ENCODE data around the gene DLGAP4. TPM values are rescaled to one million over a fixed set of nuclear protein-coding genes. Genes with fewer than 3 reads are reported as not detected.

The DLGAP4 gene
- polyA plus RNA-seq, 2 of the 4 experiments (the other 2 are of a cell fraction), result 11.9 to 36.7 TPM

DNA sequence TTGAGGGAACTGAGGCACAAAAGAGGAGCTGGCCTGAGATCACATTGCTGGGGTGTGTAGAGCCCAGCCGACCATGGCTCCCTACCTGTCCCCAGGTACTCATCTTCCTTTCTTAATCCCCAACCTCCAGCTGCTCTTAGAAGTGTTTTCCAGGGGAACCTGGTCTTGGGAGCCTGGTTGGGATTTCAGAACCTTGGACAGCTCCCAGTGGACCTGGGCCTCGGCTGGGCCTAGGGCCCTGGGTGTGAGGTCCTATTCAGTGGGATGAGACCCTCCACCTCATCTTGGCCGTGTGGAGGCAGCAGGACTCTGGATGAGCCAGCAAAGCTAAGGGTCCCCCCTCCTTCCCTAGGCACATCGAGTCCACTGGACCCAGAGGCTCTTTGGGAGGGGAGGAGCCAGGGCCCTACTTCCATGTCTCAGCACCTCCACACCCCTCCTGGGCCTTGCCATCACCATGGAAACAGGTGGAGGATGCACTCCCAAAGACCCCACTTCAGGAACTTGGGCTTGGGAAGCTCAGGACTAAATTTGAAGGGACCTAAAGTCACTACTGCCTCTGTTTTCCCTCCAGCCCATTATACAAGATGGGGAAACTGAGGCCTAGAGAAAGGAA lies 38.5 kb downstream of the DLGAP4 start:
- ChIA-PET POLR2A (no interaction called here), CTCF (interaction anchor here (0.8 to 1.6 kb wide), 3 partner anchors 12 to 1497 kb away, joined by 3 to 6 read pairs (median 4); no protein-coding TSS in a partner anchor)
- peak; percentile 35 to 42 for DNase-seq (ENCODE audit: low read depth in 1 of 2, low spot score in 1 of 2)
- peak; percentile 61 to 71; a peak in 5 of 6 replicates for ATAC-seq
- peak; percentile 85 for TF ChIP-seq EHMT2 (IDR thresholded peaks at IDR 0.05; ENCODE audit: low read depth)
- TF ChIP-seq, protein P1, sequence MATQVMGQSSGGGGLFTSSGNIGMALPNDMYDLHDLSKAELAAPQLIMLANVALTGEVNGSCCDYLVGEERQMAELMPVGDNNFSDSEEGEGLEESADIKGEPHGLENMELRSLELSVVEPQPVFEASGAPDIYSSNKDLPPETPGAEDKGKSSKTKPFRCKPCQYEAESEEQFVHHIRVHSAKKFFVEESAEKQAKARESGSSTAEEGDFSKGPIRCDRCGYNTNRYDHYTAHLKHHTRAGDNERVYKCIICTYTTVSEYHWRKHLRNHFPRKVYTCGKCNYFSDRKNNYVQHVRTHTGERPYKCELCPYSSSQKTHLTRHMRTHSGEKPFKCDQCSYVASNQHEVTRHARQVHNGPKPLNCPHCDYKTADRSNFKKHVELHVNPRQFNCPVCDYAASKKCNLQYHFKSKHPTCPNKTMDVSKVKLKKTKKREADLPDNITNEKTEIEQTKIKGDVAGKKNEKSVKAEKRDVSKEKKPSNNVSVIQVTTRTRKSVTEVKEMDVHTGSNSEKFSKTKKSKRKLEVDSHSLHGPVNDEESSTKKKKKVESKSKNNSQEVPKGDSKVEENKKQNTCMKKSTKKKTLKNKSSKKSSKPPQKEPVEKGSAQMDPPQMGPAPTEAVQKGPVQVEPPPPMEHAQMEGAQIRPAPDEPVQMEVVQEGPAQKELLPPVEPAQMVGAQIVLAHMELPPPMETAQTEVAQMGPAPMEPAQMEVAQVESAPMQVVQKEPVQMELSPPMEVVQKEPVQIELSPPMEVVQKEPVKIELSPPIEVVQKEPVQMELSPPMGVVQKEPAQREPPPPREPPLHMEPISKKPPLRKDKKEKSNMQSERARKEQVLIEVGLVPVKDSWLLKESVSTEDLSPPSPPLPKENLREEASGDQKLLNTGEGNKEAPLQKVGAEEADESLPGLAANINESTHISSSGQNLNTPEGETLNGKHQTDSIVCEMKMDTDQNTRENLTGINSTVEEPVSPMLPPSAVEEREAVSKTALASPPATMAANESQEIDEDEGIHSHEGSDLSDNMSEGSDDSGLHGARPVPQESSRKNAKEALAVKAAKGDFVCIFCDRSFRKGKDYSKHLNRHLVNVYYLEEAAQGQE (IDR thresholded peaks at IDR 0.05), result peak; percentile 96
- TF ChIP-seq HOXA7 (CRISPR knock-in tag; IDR thresholded peaks at IDR 0.05), result no peak
- H3K4me1 ChIP-seq, result no peaks in the 10 kb centered on the region
- H3K4me2 ChIP-seq, result no peak overlapping the region
- WGBS (ENCODE audit: missing lambda C conversion rate), result 0% methylated on average over 2 of the region's 4 CpGs
- no peak overlapping the region for H3K27ac ChIP-seq
- no peaks in the 10 kb centered on the region for H3K9me3 ChIP-seq
- no peak overlapping the region for H3K4me3 ChIP-seq
- no peak for FAIRE-seq

DNA sequence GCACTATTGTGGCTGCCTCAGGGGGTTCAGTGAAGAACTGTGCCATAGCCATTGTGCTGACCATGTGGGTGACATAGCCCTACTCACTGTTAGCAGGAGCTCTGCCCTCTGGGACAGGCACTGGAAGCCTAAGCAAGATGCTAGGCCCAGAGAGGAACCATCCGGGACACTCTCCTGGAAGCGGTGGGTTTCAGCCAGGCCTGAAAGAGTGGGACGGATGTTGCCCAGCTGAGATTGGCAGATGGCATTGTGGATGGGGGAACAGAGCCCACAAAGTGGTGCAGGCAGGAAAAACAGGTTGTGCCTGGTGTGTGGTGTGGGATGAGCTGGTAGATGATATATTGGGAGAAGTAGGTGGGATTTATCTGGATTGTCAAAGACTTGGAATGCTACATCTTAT lies 40.1 kb downstream of the DLGAP4 start:
- Histone ChIP-seq H3K4me3 (no peak overlapping the region), H3K4me1 (no peaks in the 10 kb centered on the region), H3K9me3 (no peaks in the 10 kb centered on the region), H3K4me2 (no peak overlapping the region), H3K27ac (no peak overlapping the region)
- ATAC-seq (no peak), FAIRE-seq (no peak), DNase-seq (ENCODE audit: low read depth in 1 of 2, low spot score in 1 of 2) (no peak)
- ChIA-PET CTCF (no interaction called here), POLR2A (no interaction called here)
- TF ChIP-seq CHD4 (IDR thresholded peaks at IDR 0.05; ENCODE audit: borderline replicate concordance) (no peak), FOSL2 (IDR thresholded peaks at IDR 0.05) (no peak), FOSL2 (CRISPR knock-in tag; IDR thresholded peaks at IDR 0.05) (no peak), KDM1A (IDR thresholded peaks at IDR 0.05; ENCODE audit: low read depth) (no peak), FOSB (CRISPR knock-in tag; IDR thresholded peaks at IDR 0.05) (no peak)
- TF ChIP-seq, protein P2, sequence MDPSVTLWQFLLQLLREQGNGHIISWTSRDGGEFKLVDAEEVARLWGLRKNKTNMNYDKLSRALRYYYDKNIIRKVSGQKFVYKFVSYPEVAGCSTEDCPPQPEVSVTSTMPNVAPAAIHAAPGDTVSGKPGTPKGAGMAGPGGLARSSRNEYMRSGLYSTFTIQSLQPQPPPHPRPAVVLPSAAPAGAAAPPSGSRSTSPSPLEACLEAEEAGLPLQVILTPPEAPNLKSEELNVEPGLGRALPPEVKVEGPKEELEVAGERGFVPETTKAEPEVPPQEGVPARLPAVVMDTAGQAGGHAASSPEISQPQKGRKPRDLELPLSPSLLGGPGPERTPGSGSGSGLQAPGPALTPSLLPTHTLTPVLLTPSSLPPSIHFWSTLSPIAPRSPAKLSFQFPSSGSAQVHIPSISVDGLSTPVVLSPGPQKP (IDR thresholded peaks at IDR 0.05; ENCODE audit: low read depth, low read length), result no peak
- TF ChIP-seq, protein P3, sequence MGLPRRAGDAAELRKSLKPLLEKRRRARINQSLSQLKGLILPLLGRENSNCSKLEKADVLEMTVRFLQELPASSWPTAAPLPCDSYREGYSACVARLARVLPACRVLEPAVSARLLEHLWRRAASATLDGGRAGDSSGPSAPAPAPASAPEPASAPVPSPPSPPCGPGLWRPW (IDR thresholded peaks at IDR 0.05), result no peak
- whole genome bisulfite sequencing (ENCODE audit: missing lambda C conversion rate), result 20% methylated on average over 1 of the region's 3 CpGs

DNA sequence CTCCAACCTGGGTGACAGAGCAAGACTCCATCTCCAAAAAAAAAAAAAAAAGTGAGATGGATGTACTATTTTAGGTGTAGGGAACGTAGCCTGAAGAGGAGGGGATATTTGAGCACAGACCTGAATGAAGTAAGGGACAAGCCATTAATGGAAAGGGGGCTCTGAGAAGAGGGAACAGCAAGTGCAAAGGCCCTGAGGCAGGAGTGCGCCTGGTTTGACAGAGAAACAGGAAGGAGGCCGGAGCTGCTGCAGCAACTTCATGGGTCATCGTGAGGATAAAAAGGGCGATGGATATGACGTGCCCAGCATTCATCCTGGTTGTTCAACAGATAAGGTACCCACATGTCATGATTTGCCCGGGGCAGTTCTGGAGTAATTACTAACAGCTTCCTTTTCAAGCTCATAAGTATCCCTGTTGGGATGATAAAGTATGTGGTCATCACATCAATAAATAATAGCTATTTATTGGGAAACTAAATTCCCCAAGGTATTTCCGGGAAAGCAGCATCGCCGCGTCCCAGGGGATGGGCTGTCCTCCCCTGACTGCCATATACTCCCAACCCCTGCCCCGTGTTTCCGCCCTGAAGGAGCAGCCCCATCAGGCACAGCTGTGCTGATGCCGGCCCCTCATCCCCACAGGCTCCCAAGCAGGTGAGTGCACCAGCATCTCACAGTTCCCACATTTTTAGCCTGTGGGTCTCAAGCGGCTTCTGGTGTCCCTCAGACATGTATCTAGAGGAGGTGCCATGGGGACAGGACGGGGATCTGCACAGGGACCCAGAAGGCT lies 43.4 kb downstream of the DLGAP4 start:
- DNase-seq (ENCODE audit: low read depth in 1 of 2, low spot score in 1 of 2) (no peak), ATAC-seq (no peak), FAIRE-seq (no peak)
- H3K4me1 ChIP-seq, result 0 out of 3 replicates have a peak, but pooled peaks cover 4% of the 10 kb centered on the region
- POLR2A ChIA-PET, result no interaction called here
- no peak overlapping the region for H3K4me3 ChIP-seq
- no peak for TF ChIP-seq RNF2 (IDR thresholded peaks at IDR 0.05; ENCODE audit: borderline replicate concordance, low read depth)
- TF ChIP-seq, protein P4, sequence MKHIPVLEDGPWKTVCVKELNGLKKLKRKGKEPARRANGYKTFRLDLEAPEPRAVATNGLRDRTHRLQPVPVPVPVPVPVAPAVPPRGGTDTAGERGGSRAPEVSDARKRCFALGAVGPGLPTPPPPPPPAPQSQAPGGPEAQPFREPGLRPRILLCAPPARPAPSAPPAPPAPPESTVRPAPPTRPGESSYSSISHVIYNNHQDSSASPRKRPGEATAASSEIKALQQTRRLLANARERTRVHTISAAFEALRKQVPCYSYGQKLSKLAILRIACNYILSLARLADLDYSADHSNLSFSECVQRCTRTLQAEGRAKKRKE (CRISPR knock-in tag; IDR thresholded peaks at IDR 0.05; ENCODE audit: low read depth), result no peak
- TF ChIP-seq ESRRA (IDR thresholded peaks at IDR 0.05; ENCODE audit: borderline replicate concordance, low read length), result no peak
- TF ChIP-seq BHLHE40 (IDR thresholded peaks at IDR 0.05; ENCODE audit: low read depth, low read length), result no peak
- TF ChIP-seq, protein P5, sequence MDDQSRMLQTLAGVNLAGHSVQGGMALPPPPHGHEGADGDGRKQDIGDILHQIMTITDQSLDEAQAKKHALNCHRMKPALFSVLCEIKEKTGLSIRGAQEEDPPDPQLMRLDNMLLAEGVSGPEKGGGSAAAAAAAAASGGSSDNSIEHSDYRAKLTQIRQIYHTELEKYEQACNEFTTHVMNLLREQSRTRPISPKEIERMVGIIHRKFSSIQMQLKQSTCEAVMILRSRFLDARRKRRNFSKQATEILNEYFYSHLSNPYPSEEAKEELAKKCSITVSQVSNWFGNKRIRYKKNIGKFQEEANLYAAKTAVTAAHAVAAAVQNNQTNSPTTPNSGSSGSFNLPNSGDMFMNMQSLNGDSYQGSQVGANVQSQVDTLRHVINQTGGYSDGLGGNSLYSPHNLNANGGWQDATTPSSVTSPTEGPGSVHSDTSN (IDR thresholded peaks at IDR 0.05), result no peak
- no peak for TF ChIP-seq HDAC2 (IDR thresholded peaks at IDR 0.05)
- no peak for TF ChIP-seq HOXA7 (CRISPR knock-in tag; IDR thresholded peaks at IDR 0.05)
- no peak for TF ChIP-seq JUNB (IDR thresholded peaks at IDR 0.05)
- no peak for TF ChIP-seq RAD21 (conservative IDR thresholded peaks at IDR 0.05 in 1 of 2, IDR thresholded peaks at IDR 0.05 in 1 of 2)
- TF ChIP-seq TFCP2L1 (CRISPR knock-in tag; IDR thresholded peaks at IDR 0.05), result no peak
- no peak for TF ChIP-seq EHF (CRISPR knock-in tag; IDR thresholded peaks at IDR 0.05)
- no peak for TF ChIP-seq RCOR1 (IDR thresholded peaks at IDR 0.05; ENCODE audit: low read depth, low read length)
- no peak for TF ChIP-seq CHD2 (IDR thresholded peaks at IDR 0.05; ENCODE audit: low read length, partially characterized antibody)
- TF ChIP-seq HOXB5 (CRISPR knock-in tag; IDR thresholded peaks at IDR 0.05), result no peak
- no peak for TF ChIP-seq FOSB (CRISPR knock-in tag; IDR thresholded peaks at IDR 0.05)
- TF ChIP-seq, protein P6, sequence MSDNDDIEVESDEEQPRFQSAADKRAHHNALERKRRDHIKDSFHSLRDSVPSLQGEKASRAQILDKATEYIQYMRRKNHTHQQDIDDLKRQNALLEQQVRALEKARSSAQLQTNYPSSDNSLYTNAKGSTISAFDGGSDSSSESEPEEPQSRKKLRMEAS (IDR thresholded peaks at IDR 0.05), result no peak
- CTCF ChIA-PET, result interaction anchor here (0.9 to 1.4 kb wide), 3 partner anchors 17 to 94 kb away, joined by 3 to 4 read pairs (median 4); no protein-coding TSS in a partner anchor
- no peak overlapping the region for H3K27ac ChIP-seq
- H3K9me3 ChIP-seq, result no peaks in the 10 kb centered on the region
- H3K4me2 ChIP-seq, result no peak overlapping the region
- WGBS (ENCODE audit: missing lambda C conversion rate), result 50% methylated on average over 16 of the region's 16 CpGs
